Effector memory CD4-positive, alpha-beta T cell (primary cell): ENCODE data around the gene CR1.

ENCODE experiments used
- DNase-seq, 3 donors: peaks; one replicate each; pipeline ENCODE4 v3.0.0-alpha.2; 2020
- H3K27ac ChIP-seq: 2 replicates; pipeline ENCODE4 v1.7.0; 2013; ENCODE audit warnings: mild to moderate bottlenecking, low read length, moderate library complexity; ENCODE audit not compliant: insufficient read depth, poor library complexity, severe bottlenecking
- H3K27me3 ChIP-seq: replicated peaks from 2 replicates; pipeline ENCODE4 v1.7.0; 2013; ENCODE audit warnings: mild to moderate bottlenecking, low read length; ENCODE audit not compliant: insufficient read depth, control insufficient read depth, poor library complexity, severe bottlenecking
- H3K36me3 ChIP-seq: 2 replicates; pipeline ENCODE4 v1.7.0; 2013; ENCODE audit warnings: mild to moderate bottlenecking, low read length, moderate library complexity; ENCODE audit not compliant: control insufficient read depth, insufficient read depth
- H3K4me1 ChIP-seq: 2 replicates; pipeline ENCODE4 v1.7.0; 2013; ENCODE audit warnings: low read length, mild to moderate bottlenecking; ENCODE audit not compliant: control insufficient read depth, insufficient read depth, poor library complexity, severe bottlenecking
- H3K4me3 ChIP-seq: 2 replicates; pipeline ENCODE4 v1.7.0; 2013; ENCODE audit warnings: low read length, low read depth, mild to moderate bottlenecking; ENCODE audit not compliant: insufficient read depth, poor library complexity, severe bottlenecking
- H3K9me3 ChIP-seq: 2 replicates; pipeline ENCODE4 v1.7.0; 2013; ENCODE audit warnings: mild to moderate bottlenecking, low read length, moderate library complexity; ENCODE audit not compliant: control insufficient read depth
- total RNA-seq, 3 donors: gene quantifications; one replicate each; lab custom pipeline; 2026; lab: John Stamatoyannopoulos, UW

CR1 gene
- 9.2 to 43.8 (median 36.7) reads per million in 3 donors for total RNA-seq

DNA sequence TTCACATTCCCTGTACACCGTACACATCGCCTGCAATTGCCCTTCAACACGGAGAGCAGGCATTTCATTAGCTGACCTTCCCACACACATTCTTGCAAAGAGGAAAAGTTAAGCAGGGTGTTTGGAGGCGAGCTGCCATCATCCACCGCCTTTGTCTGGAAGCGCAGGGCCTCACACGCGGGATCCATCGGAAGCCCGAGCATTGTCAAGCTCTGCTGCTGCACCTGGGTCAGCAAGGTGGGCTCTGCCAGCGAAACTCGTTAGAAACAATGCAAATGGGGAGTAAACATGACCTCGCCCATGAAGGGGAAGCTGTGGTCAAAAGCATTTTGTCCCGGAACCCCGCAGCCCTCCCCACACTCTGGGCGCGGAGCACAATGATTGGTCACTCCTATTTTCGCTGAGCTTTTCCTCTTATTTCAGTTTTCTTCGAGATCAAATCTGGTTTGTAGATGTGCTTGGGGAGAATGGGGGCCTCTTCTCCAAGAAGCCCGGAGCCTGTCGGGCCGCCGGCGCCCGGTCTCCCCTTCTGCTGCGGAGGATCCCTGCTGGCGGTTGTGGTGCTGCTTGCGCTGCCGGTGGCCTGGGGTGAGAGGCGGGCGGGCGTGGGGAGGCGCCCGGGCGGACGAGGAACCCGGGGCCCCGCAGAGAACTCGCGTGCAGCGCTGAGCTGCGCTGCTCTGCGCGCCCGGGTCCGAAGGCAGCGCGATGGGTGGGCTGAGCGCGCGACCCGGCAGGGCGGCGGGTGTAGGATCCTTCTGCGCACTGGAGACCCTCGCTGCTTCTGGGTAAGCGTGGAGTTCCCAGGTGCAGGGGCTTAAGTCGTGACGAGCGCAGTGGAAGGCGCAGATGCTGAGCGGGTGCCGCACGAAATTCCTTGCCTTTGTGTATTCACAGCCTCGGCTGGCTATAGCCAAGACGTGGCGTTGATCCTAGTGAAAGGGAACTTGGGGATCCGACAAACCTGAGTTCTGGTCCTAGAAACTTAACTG, at the start of gene CR1:
Gene CR1 (plus strand): TSS at position 357 of the 992 bp plus-strand sequence. CDS start 111 bp downstream, at position 468.
- Histone ChIP-seq H3K27me3 (peaks cover 8% of the 10 kb centered on the region), H3K4me1 (peaks cover 5% of the 10 kb centered on the region), H3K9me3 (no peaks in the 10 kb centered on the region), H3K27ac (peak within 1 kb of the TSS; percentile 4), H3K4me3 (peak within 1 kb of the TSS; percentile 53), H3K36me3 (no peaks in the 10 kb centered on the region)
- peak in 1 of 3 donors; percentile 2 for DNase-seq

DNA sequence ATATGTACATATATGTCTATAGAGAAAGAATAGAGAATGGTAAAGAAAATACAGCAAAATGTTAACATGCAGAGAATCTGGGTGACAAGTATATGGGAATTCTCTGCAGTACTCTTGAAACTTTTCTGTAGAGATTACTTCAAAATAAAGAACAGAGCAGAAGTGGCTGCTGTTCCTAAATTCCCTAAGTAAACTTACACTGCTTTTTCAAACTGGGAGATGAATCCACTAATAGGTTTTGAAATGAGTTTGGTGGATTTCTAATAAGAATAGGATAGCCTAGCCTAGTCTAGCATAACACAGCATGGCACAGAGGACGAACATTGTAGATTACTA, 42.3 kb upstream of the CR1 start:
- Histone ChIP-seq H3K27ac (no peak overlapping the region), H3K36me3 (no peaks in the 10 kb centered on the region), H3K4me1 (peaks cover 10% of the 10 kb centered on the region), H3K9me3 (no peaks in the 10 kb centered on the region), H3K4me3 (no peak overlapping the region), H3K27me3 (peaks cover 12% of the 10 kb centered on the region)
- no peak for DNase-seq

DNA sequence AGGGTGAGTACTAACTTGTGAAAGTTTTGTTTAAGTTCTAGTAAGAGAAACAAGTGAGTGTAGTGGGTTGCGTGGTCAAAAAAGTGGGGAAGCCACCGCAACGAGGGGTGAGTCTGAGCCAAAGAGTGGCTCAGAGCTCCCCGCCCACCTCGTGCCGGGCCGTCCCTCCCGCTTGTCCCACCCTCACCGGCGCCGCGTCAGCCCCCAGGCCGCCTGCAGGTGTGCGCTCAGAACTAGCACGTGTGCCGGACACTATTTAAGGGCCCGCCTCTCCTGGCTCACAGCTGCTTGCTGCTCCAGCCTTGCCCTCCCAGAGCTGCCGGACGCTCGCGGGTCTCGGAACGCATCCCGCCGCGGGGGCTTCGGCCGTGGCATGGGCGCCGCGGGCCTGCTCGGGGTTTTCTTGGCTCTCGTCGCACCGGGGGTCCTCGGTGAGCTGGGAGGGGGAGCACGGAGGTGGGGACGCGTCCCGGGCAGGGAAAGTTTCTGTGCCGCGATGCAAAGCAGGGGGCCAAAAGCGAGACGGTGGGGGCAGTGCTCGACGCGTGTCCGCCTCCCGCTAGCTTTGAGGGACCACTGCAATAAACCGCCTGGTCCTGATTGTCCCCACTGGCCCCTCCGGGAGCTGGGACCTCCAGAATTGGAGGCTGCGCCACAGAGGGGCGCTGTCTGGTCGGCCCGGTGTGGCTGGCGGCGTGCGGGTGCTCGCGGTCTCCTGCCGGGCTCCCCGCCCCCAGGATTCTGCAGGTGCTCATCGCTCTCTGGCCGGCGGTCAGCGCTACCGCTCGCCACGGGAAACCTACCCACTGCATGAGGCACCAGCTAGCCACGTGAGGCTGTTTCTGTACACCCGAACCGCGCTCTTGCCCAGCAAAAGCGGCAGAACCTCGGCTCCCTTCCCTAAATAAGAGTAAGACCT, 41.7 kb upstream of the CR1 start, which contains the start of gene CR2:
Gene CR2 (plus strand): TSS at position 283 of the 919 bp plus-strand sequence. CDS start 91 bp downstream, at position 374.
- peak in 1 of 3 donors; percentile 12 for DNase-seq
- Histone ChIP-seq H3K4me3 (peak within 1 kb of the TSS; percentile 55), H3K27me3 (peaks cover 12% of the 10 kb centered on the region), H3K9me3 (no peaks in the 10 kb centered on the region), H3K36me3 (no peaks in the 10 kb centered on the region), H3K4me1 (peaks cover 12% of the 10 kb centered on the region), H3K27ac (no peak within 1 kb of the TSS)

DNA sequence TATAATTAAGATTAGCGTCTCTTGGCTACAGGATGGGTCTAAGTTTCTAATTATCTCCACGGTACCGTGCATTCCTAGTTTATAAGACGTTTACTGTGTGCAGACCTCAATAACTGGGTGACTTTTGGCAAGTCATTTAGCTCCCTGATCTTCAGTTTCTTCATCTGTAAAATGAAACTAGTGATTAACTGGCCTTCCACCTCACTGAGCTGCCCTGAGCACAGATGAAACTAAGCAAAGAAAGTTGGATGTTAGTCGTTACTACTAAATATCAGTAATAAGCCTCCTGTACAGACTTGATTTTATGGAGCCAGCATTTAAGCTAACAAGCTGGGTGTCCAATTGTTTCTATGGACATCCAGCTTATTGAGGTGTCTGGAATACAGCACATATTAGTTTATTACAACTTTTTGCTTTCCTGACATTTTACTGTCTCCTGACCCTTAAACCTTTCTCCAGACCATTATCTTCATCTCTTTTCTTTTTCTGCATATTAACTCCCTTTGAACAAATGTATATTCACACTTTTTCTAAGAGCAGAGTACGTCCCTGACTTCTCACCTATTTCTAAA, 40.7 kb upstream of the CR1 start:
- peak overlapping the region; percentile 55 for H3K4me3 ChIP-seq
- no peaks in the 10 kb centered on the region for H3K9me3 ChIP-seq
- no peak overlapping the region for H3K27ac ChIP-seq
- no peak for DNase-seq
- peaks cover 20% of the 10 kb centered on the region for H3K4me1 ChIP-seq
- peaks cover 12% of the 10 kb centered on the region for H3K27me3 ChIP-seq
- no peaks in the 10 kb centered on the region for H3K36me3 ChIP-seq

DNA sequence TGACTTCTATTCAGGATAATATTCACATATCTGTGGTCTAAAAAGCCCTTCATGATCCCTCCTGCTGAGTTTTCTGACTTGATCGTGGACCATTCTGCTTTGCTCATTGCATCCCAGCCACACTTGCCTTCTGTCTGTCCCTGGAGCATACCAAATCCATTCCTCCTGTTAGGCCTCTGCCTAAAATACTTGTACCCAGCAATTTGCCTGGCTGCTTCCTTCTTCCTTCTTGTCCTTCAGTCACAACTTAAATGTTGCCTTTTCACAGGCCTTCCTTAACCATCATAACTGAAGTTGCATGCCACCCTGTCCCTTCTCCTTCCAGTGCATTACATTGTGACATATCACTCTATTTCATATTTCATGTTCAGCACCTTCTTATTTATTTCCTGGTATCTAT, 37.5 kb upstream of the CR1 start:
- Histone ChIP-seq H3K27me3 (peaks cover 12% of the 10 kb centered on the region), H3K4me3 (no peak overlapping the region), H3K36me3 (no peaks in the 10 kb centered on the region), H3K9me3 (no peaks in the 10 kb centered on the region), H3K27ac (no peak overlapping the region), H3K4me1 (peaks cover 24% of the 10 kb centered on the region)
- no peak for DNase-seq

DNA sequence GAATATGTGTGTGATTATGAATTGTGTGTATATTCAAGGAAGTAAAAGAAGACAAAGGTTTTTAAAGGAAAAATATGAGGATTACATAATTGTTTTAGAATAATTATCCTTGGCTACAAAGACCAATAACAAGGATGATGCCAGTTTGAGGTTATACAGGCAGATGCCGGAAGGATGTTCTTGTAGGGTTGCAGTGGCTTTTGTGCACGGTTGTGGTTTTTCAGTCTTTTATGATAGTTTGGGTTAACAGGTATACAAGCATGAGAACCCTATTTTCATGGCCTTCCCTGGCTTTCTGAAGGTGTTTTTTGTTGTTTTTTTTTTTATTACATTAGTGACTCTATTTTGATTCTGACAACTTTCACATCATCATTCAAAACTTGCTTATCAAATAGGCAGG, 36.9 kb upstream of the CR1 start:
- DNase-seq = no peak
- Histone ChIP-seq H3K27me3 (peaks cover 7% of the 10 kb centered on the region), H3K4me3 (no peak overlapping the region), H3K4me1 (peaks cover 26% of the 10 kb centered on the region), H3K27ac (no peak overlapping the region), H3K9me3 (no peaks in the 10 kb centered on the region), H3K36me3 (no peaks in the 10 kb centered on the region)

DNA sequence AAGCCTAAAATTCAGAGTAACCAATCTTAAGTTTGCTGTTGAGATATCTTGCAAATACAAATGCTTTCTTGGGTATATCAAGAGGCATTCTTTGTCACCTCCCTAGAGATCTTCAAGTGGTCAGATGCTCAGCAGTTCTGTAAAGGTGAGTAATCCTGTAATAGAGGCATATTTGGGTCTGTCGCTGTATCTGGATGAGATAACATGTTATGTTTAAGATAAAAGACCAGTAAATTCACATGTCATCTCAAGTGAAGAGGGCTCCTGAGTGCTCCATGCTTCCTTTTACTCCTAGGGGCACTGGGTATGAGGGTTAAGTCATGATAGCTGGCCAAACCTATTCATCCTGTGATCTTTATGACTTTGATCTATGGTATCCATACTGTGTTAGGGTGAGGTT, 34.3 kb upstream of the CR1 start:
- H3K27ac ChIP-seq = no peak overlapping the region
- peaks cover 19% of the 10 kb centered on the region for H3K4me1 ChIP-seq
- DNase-seq = no peak

DNA sequence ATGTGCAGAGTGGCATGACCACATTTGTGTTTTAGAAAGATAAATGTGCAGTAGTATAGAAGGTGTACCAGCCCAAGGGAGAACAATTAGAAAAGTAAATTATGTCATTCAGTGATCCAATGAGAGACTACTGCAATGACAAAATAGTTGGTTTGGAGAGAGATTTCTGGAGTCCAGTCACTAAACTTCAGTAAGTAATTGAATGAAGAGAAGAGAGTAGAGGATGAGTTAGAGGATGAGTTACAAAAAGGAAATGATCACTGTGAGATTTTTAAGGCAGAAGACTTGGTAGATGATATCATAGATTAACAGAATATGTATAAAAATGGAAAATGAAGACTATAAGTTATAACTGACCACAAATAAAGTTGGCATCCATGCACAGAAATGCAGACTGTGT, 33.4 kb upstream of the CR1 start:
- no peaks in the 10 kb centered on the region for H3K27me3 ChIP-seq
- no peaks in the 10 kb centered on the region for H3K36me3 ChIP-seq
- no peak overlapping the region for H3K27ac ChIP-seq
- H3K4me3 ChIP-seq = no peak overlapping the region
- no peak for DNase-seq
- H3K4me1 ChIP-seq = peaks cover 19% of the 10 kb centered on the region
- H3K9me3 ChIP-seq = no peaks in the 10 kb centered on the region

More for the DNA sequence above, 34.3 kb upstream of the CR1 start:
- Histone ChIP-seq H3K27me3 (no peaks in the 10 kb centered on the region), H3K36me3 (no peaks in the 10 kb centered on the region), H3K4me3 (no peak overlapping the region), H3K9me3 (no peaks in the 10 kb centered on the region)

DNA sequence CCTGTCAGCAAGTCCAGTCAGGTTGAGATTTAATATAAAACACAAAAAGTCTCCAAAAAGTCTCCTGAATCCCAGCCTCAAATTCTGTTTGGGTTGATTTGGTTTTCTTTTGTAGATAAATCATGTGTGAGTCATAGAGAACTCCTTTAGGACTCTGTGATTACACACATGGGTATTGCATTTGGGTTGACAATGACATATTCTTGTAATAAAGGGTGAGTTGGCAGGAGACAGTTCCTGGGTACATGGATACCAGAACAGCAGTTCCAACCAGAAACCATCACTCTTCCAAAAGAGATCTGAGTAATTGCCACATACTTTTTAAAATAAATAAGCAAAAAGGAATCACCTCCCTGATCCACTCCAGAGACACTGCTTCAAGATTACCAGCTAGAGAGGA, 32.9 kb upstream of the CR1 start:
- Histone ChIP-seq H3K27ac (no peak overlapping the region), H3K27me3 (no peaks in the 10 kb centered on the region), H3K4me1 (peaks cover 19% of the 10 kb centered on the region), H3K36me3 (no peaks in the 10 kb centered on the region), H3K9me3 (no peaks in the 10 kb centered on the region), H3K4me3 (no peak overlapping the region)
- DNase-seq = no peak
